Panc1 (cell line): ENCODE measurements around the gene DVL1. TPM values are rescaled to one million over a fixed set of nuclear protein-coding genes. Genes with fewer than 3 reads are reported as not detected.

Source experiments
- ATAC-seq: fragments of 200-7000 bp; cut with Tn5 transposase; 2 replicates; pipeline ENCODE4 v1.9.1; 2020; ENCODE audit warnings: mild to moderate bottlenecking, moderate library complexity
- BruUV-seq: library from RNA; stranded (reverse); fragments of 400-500 nt; replicated peaks from 2 replicates; lab custom pipeline; 2021; lab: Mats Ljungman, UMichigan
- CTCF ChIA-PET: fragments of 300-600 bp; sonication (Branson Sonifier 250); formaldehyde crosslinking; loops from one replicate; lab custom pipeline; 2022; ENCODE audit warnings: antibody characterized with exemption; lab: Charles Lee
- POLR2A ChIA-PET: fragments of 300-600 bp; sonication (Branson Sonifier 250); formaldehyde crosslinking; loops from one replicate; lab custom pipeline; 2022; ENCODE audit warnings: antibody characterized with exemption; lab: Charles Lee
- DNase-seq: peaks from one replicate; pipeline ENCODE4 v3.0.0-alpha.2; 2010; ENCODE audit warnings: low read depth, low spot score
- H3K27ac ChIP-seq: 2 replicates; pipeline ENCODE4 v1.5.1; 2011; ENCODE audit warnings: mild to moderate bottlenecking, low read length, inconsistent platforms
- H3K27me3 ChIP-seq: fragments of 200-500 bp; sonication (Bioruptor generic); 2 replicates; pipeline ENCODE4 v1.6.0; 2014; ENCODE audit warnings: low read length, inconsistent platforms; ENCODE audit not compliant: control insufficient read depth, insufficient read depth
- H3K36me3 ChIP-seq: fragments of 200-500 bp; sonication (Bioruptor generic); 2 replicates; pipeline ENCODE4 v1.5.1; 2014; ENCODE audit warnings: inconsistent platforms, mild to moderate bottlenecking, low read length, moderate library complexity; ENCODE audit not compliant: control insufficient read depth, insufficient read depth
- H3K4me1 ChIP-seq: 2 replicates; pipeline ENCODE4 v1.5.1; 2011; ENCODE audit warnings: inconsistent platforms, mild to moderate bottlenecking, low read length, moderate library complexity; ENCODE audit not compliant: control insufficient read depth, insufficient read depth
- H3K4me3 ChIP-seq, 2 experiments: 2 replicates each; pipeline ENCODE4 v1.5.1; 2011 to 2012; ENCODE audit warnings: low read depth in 2 of 2, low read length in 2 of 2, mild to moderate bottlenecking in 2 of 2, inconsistent platforms in 1 of 2, moderate library complexity in 1 of 2
- H3K9me3 ChIP-seq: fragments of 200-500 bp; sonication (Bioruptor generic); 2 replicates; pipeline ENCODE4 v1.5.1; 2014; ENCODE audit warnings: low read depth, mild to moderate bottlenecking, inconsistent platforms, low read length, moderate library complexity; ENCODE audit not compliant: control insufficient read depth, insufficient read depth
- CTCF ChIP-seq: fragments of 450-650 bp; IDR thresholded peaks from 2 replicates; pipeline ENCODE4 v1.5.1; 2017; ENCODE audit warnings: mild to moderate bottlenecking
- POLR2AphosphoS5 ChIP-seq: IDR thresholded peaks from 2 replicates; pipeline ENCODE4 v1.6.1; 2012; ENCODE audit warnings: mild to moderate bottlenecking, low read depth, low read length, moderate library complexity
- REST ChIP-seq, 2 experiments: IDR thresholded peaks; 2 replicates each; pipeline ENCODE4 v1.6.1; 2011 to 2012; ENCODE audit warnings: low read depth in 2 of 2, control low read depth in 1 of 2, low read length in 1 of 2, mild to moderate bottlenecking in 1 of 2, moderate library complexity in 1 of 2; ENCODE audit not compliant: insufficient read depth in 1 of 2
- SIN3A ChIP-seq: IDR thresholded peaks from 2 replicates; pipeline ENCODE4 v1.6.1; 2012; ENCODE audit warnings: low read depth, mild to moderate bottlenecking, low read length, moderate library complexity, borderline replicate concordance; ENCODE audit not compliant: insufficient read depth
- TCF7L2 ChIP-seq: IDR thresholded peaks from 2 replicates; pipeline ENCODE4 v1.6.1; 2011; ENCODE audit warnings: mild to moderate bottlenecking, low read depth, low read length, inconsistent platforms
- in situ Hi-C: cut with HindIII; loops from 2 replicates; pipeline ENCODE4 v1.10.0; 2016; ENCODE audit warnings: low sequenced_read_pairs, low pct_unique_long_range_greater_than_20kb
- intact Hi-C: fragments of 100-400 bp; cut with micrococcal nuclease; formaldehyde crosslinking; loops from one replicate; pipeline ENCODE4 v1.10.0; 2022; ENCODE audit not compliant: unreplicated experiment
- total RNA-seq: library from RNA; stranded (reverse); gene quantifications from one replicate; pipeline ENCODE4 v1.2.1, GENCODE V29; 2021; ENCODE audit not compliant: unreplicated experiment

Gene DVL1
- total RNA-seq, 1 experiment from 2014 or later, result 144 TPM

- H3K4me3 ChIP-seq, result no peak overlapping the region
- no TSS peak for BruUV-seq
- H3K27me3 ChIP-seq, result no peaks in the 10 kb centered on the region
- TF ChIP-seq TCF7L2 (no peak), POLR2AphosphoS5 (no peak), CTCF (no peak), REST (IDR thresholded peaks at IDR 0.05; ENCODE audit: insufficient read depth in 1 of 2, low read depth in 2 of 2, low read length in 1 of 2) (no peak), SIN3A (no peak)
- in situ Hi-C loops (no loop called here), intact Hi-C loops (no loop called here)
- no peak for ATAC-seq
- no peaks in the 10 kb centered on the region for H3K9me3 ChIP-seq
- H3K36me3 ChIP-seq, result peaks cover 38% of the 10 kb centered on the region
- ChIA-PET CTCF (no interaction called here), POLR2A (no interaction called here)
- H3K27ac ChIP-seq, result no peak overlapping the region
- DNase-seq, result no peak
- H3K4me1 ChIP-seq, result no peaks in the 10 kb centered on the region
Observed at GRCh38 chr1:1390675-1391074, 41.5 kb upstream of the DVL1 start.

GRCh38 chr1:1388078-1388472 is 38.9 kb upstream of the DVL1 start:
- Histone ChIP-seq H3K27ac (no peak overlapping the region), H3K4me3 (no peak overlapping the region), H3K27me3 (no peaks in the 10 kb centered on the region), H3K9me3 (no peaks in the 10 kb centered on the region), H3K36me3 (peaks cover 38% of the 10 kb centered on the region), H3K4me1 (no peaks in the 10 kb centered on the region)
- ATAC-seq, result no peak
- no TSS peak for BruUV-seq
- intact Hi-C loops (no loop called here), in situ Hi-C loops (no loop called here)
- CTCF ChIA-PET, result no interaction called here
- DNase-seq, result no peak
- POLR2A ChIA-PET, result interaction anchor here (0.7 kb wide), 1 partner anchor 14 kb away, joined by 8 read pairs; no protein-coding TSS in a partner anchor
- TF ChIP-seq SIN3A (no peak), TCF7L2 (no peak)

GRCh38 chr1:1387098-1388077 is 38.2 kb upstream of the DVL1 start:
- H3K27ac ChIP-seq, result no peak overlapping the region
- ATAC-seq (no peak), DNase-seq (no peak)
- no TSS peak for BruUV-seq
- CTCF ChIA-PET, result no interaction called here
- peaks cover 33% of the 10 kb centered on the region for H3K36me3 ChIP-seq
- in situ Hi-C loops, result no loop called here
- no peak for TF ChIP-seq REST (IDR thresholded peaks at IDR 0.05; ENCODE audit: insufficient read depth in 1 of 2, low read depth in 2 of 2, low read length in 1 of 2)
- TF ChIP-seq TCF7L2, result no peak
- no peak for TF ChIP-seq SIN3A
- no peak for TF ChIP-seq POLR2AphosphoS5
- TF ChIP-seq CTCF, result no peak
- intact Hi-C loops, result no loop called here
- no peaks in the 10 kb centered on the region for H3K27me3 ChIP-seq
- POLR2A ChIA-PET, result no interaction called here
- H3K4me3 ChIP-seq, result no peak overlapping the region
- H3K4me1 ChIP-seq, result no peaks in the 10 kb centered on the region
- no peaks in the 10 kb centered on the region for H3K9me3 ChIP-seq
